GM18861 (cell line): ENCODE data around the gene KIF12.
"Not testable (repeated sequence)": the region's sequence is repeated elsewhere in the genome, so short reads cannot be mapped to it uniquely, and the experiment has no call there.

Source experiments
- ATAC-seq: cut with Tn5 transposase; IDR thresholded peaks from one replicate; pipeline ENCODE4 v1.9.1; 2021; ENCODE audit not compliant: unreplicated experiment

KIF12 gene

GRCh38 chr9:114098936-114099668, at the start of gene KIF12:
Gene KIF12, minus strand, starts transcription at chr9:114099292. Its CDS starts 16 bp downstream, at chr9:114099276.
- no peak for ATAC-seq

DNA sequence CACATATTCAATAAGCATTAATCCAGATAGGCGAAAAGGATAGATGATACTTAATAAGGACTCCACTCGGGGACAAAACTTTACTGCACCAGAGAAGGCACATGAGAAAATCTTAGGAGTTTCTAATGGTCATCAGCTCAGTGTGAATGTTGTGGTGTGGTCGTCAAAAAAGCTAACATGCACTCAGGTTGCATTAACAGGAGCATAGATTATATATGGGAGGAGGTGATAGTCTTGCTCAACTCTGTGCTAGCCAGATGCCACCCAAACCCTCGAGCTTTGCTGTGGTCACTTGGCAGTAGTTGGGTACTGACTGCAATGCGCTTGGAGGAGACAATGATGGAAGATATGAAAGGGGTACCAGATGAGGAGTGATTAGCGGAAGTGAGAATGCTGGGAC, 47.6 kb upstream of the KIF12 start:
- no peak for ATAC-seq

DNA sequence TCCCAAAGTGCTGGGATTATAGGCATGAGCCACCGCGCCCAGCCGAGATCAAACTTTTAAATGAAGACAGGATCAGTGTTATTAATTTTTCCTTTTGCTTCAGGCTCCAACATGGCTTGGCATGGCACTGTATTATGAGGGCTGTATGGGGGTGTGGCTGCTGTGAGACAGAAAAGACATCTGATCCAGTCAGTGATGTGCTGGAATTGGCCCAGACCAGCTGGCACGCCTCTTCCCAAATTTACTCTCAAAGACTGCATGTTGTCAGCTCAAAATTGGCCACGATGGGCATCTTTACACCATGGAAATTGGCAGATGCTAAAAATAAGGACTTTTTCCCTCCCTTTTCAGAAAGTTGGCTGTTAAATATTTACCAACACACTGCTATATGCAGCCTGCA, 44.1 kb upstream of the KIF12 start:
- ATAC-seq = no peak

GRCh38 chr9:114141553-114142402, 42.7 kb upstream of the KIF12 start:
- no peak for ATAC-seq

- ATAC-seq = no peak
Observed at GRCh38 chr9:114140850-114141249, 41.8 kb upstream of the KIF12 start.

DNA sequence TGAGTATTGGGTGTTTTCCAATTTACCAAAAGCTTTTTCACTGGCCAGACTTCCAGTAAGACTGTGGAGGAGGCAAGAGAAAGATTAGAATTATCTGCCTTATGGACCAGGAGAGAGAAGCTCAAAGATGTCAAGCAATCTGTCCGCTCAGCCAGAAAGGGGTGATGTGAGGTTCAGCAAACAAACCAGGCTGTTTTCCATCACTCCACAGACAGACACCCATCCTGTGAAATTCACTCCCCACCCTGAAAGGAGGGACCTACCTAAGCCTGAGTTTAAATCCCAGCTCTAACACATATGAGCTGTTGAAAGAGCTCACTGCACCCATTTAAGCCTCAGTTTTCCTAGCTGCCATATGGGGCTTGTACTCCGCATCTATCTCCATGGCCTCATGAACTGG, 41.3 kb upstream of the KIF12 start:
- no peak for ATAC-seq

DNA sequence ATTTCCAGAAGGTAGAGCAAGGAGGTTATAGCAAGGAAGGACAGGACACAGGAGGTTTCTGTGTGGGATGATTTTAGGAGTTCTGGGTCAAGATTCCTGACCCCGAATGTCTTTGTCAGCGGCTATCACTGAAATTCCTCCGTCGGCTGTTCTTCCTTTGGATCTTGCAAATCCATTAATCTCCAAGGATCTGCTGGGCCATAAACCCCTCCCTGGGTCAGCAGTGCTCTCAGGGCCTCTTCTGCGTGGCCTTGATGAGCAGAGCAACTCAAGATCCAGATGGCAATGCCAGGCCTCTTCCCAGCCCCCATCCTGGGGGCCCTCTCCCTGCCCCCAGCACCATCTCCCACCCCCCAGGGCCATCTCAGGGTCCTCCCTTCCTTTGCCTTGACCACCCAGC, 40.0 kb upstream of the KIF12 start:
- ATAC-seq = no peak

DNA sequence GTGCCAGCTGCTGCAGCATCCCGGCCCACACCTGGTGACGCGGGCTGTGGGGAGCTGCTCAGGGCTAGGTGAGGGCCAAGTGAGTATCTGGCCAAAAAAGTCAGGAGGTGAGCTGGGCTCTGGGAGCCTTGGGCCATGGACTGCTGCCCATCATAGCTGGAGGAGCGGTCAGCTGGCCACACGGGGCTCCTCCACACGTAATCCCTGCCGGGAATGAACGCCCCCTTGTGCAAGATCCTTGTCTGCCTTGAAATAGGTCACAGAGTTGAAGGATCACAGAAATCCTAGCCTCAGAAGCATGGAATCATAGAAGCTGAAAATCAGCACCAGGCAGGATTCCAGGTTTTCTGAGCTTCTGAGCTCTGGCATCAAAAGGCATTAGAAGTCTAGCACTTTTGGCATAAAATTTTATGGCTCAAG, 39.5 kb upstream of the KIF12 start:
- ATAC-seq = no peak

GRCh38 chr9:114137831-114138230, 38.7 kb upstream of the KIF12 start:
- no peak for ATAC-seq

- ATAC-seq = no peak
Observed at GRCh38 chr9:114134827-114135396, 35.8 kb upstream of the KIF12 start.

DNA sequence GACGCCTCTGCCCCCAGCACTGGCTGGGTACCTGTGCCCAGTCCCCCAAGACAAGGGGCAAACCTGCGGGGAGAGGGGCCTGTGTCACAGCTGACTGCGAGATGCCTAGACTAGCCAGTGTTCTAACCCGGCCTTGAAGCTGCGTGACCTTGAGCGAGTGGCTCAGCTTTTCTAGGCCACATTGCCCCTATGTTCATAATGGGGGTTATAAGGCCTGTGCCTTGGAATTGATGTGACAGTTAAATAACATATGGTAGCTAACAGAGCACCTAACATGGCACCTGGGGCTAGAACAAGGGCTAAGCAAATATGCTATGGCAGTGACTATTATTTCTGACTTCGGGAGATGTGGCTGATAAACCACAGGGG, 33.4 kb upstream of the KIF12 start:
- ATAC-seq = no peak

GRCh38 chr9:114131808-114132549, 32.9 kb upstream of the KIF12 start:
- ATAC-seq = no peak

DNA sequence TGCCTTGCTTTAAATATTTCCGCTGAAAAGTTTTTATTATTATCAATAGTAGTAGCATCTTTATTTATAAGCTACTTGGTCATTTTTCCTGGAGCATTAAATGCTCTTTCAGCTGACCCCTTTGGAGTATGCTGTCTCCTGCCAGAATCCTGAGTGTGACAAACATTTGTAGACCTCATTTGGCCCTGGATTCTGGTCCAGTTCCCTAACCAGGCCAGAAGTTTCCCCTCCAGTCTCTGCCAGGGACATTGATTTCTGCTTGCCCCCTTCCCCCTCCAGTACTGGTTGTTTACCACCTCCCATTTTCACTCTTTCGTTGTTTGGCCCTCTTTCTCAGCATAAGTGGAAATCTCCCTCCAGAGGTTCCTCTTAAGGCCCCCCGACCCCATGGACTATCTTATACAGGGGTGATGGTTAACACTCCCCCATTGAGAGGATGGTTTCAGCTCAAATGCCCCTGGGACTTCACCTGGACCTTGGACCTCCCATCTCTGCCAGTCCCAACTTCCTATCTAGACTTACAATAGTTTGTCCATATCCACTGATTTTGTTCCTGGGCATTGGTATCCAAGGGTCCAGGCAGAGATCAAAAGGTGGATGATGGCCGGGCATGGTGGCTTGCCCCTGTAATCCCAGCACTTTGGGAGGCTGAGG, 31.7 kb upstream of the KIF12 start:
- ATAC-seq = no peak

DNA sequence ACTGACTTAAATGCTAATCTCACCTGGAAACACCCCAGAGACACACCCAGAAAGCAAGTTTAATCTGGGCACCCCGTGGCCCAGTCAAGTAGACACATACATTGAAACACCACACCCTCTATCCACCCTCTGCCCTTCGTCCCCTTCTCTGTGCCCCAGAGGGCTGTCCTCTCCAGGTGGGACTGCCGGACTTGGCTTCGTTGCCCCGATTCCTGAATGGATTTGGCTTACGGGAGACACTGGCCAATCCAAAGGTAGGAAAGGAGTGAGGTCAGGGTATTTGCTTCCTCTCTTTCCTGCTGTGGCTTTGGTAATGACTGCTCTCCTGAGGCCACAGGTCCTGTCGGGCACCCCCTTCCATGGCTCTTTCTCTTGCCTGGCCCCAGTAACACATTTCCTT, 31.0 kb upstream of the KIF12 start:
- no peak for ATAC-seq

DNA sequence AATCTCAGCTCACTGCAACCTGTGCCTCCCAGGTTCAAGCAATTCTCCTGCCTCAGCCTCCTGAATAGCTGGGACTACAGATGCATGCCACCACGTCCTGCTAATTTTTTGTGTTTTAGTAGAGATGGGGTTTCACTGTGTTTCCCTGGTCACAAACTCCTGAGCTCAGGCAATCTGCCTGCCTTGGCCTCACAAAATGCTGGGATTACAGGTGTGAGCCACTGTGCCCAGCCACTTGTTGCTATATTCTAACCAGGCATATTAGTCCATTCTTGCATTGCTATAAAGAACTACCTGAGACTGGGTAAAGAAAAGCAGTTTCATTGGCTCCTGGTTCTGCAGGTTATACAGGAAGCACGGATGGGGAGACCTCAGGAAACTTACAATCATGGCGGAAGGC, 29.7 kb upstream of the KIF12 start:
- not testable (repeated sequence) for ATAC-seq

DNA sequence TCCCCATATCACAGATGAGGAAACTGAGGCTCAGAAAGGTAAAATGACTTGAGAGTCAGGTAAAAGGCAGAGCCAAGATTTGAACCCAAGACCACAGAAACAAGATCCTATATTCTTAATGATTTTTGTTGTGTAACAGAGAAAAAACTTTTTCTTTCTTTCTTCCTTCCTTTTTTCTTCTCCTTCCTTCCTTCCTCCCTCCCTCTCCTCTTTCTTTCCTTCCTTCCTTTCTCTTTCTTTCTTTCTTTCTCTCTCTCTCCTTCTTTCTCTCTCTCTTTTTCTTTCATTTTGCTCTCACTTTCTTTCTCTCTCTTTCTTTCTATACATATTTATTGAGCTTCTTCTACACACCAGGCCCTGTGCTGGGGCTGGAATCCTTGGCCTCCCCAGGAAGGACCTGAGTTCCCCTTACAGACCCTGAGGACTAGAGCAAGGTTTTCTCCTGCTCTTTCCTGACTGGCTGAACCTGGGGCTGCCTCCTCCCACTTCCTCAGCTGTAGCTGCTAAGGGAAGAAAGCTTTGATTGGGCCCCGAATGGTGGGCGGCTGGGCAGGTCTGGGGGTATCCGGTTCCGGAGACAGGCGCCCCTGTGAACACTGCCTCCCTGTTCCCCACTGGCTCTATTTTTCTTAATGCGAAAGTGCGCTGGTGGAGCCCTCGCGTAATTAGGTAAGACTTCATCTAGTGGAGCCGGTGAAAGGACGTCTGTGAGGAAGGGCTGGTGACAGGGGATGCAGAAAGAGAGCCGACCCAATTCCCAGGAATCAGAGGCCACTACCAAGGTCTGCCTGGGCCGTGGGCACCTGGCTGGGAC, 27.4 kb upstream of the KIF12 start:
- ATAC-seq = no peak

DNA sequence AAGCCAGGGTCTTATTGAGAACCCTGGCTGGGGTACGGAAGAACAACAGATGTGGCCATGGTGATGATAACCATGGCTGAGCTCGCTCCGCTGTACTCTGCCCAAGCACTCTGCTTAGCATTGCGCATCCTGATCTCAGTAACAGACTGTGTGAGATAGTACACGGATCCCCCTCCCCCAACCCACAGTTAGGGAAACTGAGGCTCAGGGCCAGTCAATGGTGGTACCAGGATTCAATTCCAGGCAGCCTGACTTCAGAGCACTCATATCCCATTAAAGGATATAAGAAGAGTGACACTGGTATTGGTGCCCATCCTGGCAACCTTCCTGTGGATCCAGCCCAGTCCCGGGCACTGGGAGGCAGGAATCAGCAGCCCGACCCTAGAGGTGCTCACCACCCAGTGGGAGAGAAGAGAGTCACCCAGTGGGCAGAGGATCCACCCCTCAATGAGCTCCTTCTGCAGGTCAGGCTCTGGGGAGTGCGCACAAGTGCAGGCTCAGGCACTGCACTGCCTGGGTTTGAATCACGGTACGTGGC, 26.5 kb upstream of the KIF12 start:
- ATAC-seq = no peak

DNA sequence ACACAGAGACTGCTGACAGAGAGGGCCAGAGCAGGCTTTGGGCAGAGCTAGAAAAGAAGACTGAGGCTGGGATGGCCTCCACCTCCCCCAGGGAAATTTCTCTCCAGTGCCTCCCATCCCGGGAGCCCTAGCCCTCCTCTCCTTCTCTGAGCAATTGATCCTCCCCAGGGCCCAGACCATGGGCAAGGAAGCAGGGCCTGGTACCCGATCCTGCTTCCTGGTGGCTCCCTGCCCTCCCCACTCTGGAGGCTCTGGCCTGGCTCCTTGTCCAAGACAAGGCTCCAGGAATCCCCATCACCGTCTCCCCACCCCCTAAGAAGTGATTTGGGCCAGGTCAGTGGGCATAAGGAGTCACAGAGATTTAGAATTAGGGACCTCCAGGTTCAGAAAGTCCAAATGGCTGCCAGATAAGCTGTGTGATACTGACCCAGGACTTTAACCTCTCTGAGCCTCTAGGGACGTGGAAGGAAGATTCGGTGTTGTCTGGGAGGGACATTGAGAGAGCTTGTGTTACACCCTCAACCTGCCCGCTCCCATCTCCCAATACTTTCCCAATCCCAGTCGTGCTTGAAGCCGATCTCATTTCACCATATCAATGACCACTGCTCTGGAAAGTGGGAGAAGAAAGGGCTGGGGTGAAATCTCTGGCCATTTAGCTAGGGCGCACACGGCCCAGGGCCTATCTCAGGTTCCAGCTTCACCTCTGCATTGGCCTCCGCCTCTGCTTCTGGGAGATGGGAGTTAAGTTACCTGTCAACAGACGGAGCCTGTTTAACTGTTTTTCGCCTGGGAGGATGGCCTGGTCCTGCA, 25.8 kb upstream of the KIF12 start:
- ATAC-seq = no peak

GRCh38 chr9:114124138-114124537, 25.0 kb upstream of the KIF12 start:
- no peak for ATAC-seq
